ENCODE data around the gene MYNN.

MYNN gene

DNA sequence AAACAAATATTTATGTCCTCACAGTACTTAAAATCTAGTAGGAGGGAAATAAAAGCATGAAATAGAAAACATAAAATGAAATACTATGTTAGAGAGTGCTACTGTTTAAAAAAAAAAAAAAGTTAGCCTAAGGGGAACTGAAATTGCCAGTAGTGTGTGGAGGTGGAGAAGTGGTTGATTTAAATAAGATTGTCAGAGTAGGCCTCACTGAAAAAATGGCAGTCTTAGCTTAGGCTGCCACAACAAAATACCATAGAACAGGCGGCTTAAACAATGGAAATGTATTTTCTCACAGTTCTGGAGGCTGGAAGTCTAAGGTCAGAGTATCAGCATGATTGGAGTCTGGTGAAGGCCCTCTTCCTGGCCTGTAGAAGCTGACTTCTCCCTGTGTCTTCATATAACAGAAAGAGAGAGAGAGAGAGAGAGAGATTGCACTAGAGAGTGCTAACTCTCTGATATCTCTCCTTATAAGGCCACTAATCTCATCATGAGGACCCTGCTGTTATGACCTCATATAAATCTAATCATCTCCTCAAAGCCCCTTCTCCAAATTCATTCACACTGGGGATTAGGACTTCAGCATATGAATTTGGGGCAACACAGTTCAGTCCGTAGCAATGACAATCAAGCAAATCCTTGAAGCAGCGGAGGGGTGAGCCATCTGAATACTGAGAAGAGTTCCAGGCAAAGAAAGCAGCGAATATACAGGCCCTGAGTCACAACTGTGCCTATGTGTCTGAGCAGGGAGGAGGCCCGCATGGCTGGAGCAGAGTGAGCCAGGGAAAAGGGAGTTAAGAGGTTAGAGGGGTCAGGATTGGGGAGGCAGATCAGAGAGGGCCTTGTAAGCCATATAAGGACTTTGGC is 63.1 kb downstream of the MYNN start:
- no peak for DNase-seq

DNA sequence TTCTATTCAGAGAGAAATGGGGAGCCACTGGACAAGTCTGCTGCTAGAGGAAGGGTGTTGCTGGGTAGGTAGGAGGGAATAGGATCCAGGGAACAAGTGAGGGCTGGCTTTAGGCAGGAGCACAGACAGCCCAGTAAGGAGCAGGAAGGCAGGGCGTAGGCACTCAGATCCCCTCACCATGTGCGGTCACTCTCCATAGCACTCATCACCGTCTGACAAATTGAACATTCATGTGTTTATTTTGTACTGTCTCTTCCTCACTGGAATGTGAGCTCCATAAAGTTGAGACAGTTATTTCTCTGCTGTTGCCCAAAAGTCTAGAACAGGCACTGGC is 63.7 kb downstream of the MYNN start:
- no peak for DNase-seq

GRCh38 chr3:169838511-169839030 is 65.4 kb downstream of the MYNN start:
- DNase-seq = no peak
